WERI-Rb-1 (cell line): ENCODE results near the gene FOXM1.

ENCODE experiments used
- DNase-seq: peaks from one replicate; pipeline ENCODE4 v3.0.0-alpha.2; 2020
- H3K27ac ChIP-seq: fragments of 250-450 bp; sonication (Bioruptor Pico); 2 replicates; pipeline ENCODE4 v1.5.1; 2020; ENCODE audit warnings: mild to moderate bottlenecking, moderate library complexity
- H3K27me3 ChIP-seq: fragments of 250-450 bp; sonication (Bioruptor Pico); 2 replicates; pipeline ENCODE4 v1.5.1; 2021; ENCODE audit warnings: mild to moderate bottlenecking, low read depth, moderate library complexity; ENCODE audit not compliant: insufficient read depth, severe bottlenecking
- H3K36me3 ChIP-seq: fragments of 250-450 bp; sonication (Bioruptor Pico); 2 replicates; pipeline ENCODE4 v1.5.1; 2020; ENCODE audit warnings: mild to moderate bottlenecking, moderate library complexity
- H3K4me3 ChIP-seq: 2 replicates; pipeline ENCODE4 v1.5.1; 2011; ENCODE audit warnings: low read depth, mild to moderate bottlenecking, control low read depth, low read length
- H3K9me3 ChIP-seq: fragments of 250-450 bp; sonication (Bioruptor Pico); 2 replicates; pipeline ENCODE4 v1.5.1; 2021; ENCODE audit warnings: mild to moderate bottlenecking, moderate library complexity; ENCODE audit not compliant: severe bottlenecking
- CTCF ChIP-seq: IDR thresholded peaks from 2 replicates; pipeline ENCODE4 v1.5.1; 2011; ENCODE audit warnings: low read depth, mild to moderate bottlenecking, control low read depth, inconsistent platforms, low read length

FOXM1 gene

GRCh38 chr12:2826721-2827515 lies 50.1 kb downstream of the FOXM1 start:
- DNase-seq, result peak; percentile 63
- H3K4me3 ChIP-seq, result no peak overlapping the region
- H3K36me3 ChIP-seq, result peaks cover 59% of the 10 kb centered on the region
- H3K27me3 ChIP-seq, result no peaks in the 10 kb centered on the region
- no peak for TF ChIP-seq CTCF
- H3K9me3 ChIP-seq, result no peaks in the 10 kb centered on the region
- H3K27ac ChIP-seq, result peak overlapping the region; percentile 56

- no peak for DNase-seq
- peaks cover 63% of the 10 kb centered on the region for H3K36me3 ChIP-seq
Observed at GRCh38 chr12:2826036-2826435, 50.9 kb downstream of the FOXM1 start.

GRCh38 chr12:2825132-2825531 lies 51.8 kb downstream of the FOXM1 start:
- Histone ChIP-seq H3K36me3 (peaks cover 63% of the 10 kb centered on the region), H3K27me3 (no peaks in the 10 kb centered on the region), H3K27ac (no peak overlapping the region), H3K9me3 (no peaks in the 10 kb centered on the region), H3K4me3 (no peak overlapping the region)
- DNase-seq, result no peak
- no peak for TF ChIP-seq CTCF

More at GRCh38 chr12:2826036-2826435, 50.9 kb downstream of the FOXM1 start:
- Histone ChIP-seq H3K9me3 (no peaks in the 10 kb centered on the region), H3K27ac (peak overlapping the region; percentile 56), H3K27me3 (no peaks in the 10 kb centered on the region), H3K4me3 (no peak overlapping the region)
- TF ChIP-seq CTCF, result no peak

- TF ChIP-seq CTCF, result no peak
- H3K4me3 ChIP-seq, result no peak overlapping the region
- no peaks in the 10 kb centered on the region for H3K9me3 ChIP-seq
- peaks cover 63% of the 10 kb centered on the region for H3K36me3 ChIP-seq
- no peak for DNase-seq
- H3K27me3 ChIP-seq, result no peaks in the 10 kb centered on the region
- H3K27ac ChIP-seq, result no peak overlapping the region
Observed at GRCh38 chr12:2824541-2824940, 52.4 kb downstream of the FOXM1 start.

GRCh38 chr12:2823483-2823882 lies 53.5 kb downstream of the FOXM1 start:
- Histone ChIP-seq H3K36me3 (peaks cover 61% of the 10 kb centered on the region), H3K27me3 (no peaks in the 10 kb centered on the region), H3K4me3 (no peak overlapping the region), H3K27ac (no peak overlapping the region), H3K9me3 (no peaks in the 10 kb centered on the region)
- no peak for TF ChIP-seq CTCF
- no peak for DNase-seq

GRCh38 chr12:2820432-2820831 lies 56.5 kb downstream of the FOXM1 start:
- no peak for TF ChIP-seq CTCF
- no peaks in the 10 kb centered on the region for H3K9me3 ChIP-seq
- no peak for DNase-seq
- H3K27ac ChIP-seq, result peak overlapping the region; percentile 43
- no peaks in the 10 kb centered on the region for H3K27me3 ChIP-seq
- H3K4me3 ChIP-seq, result no peak overlapping the region
- peaks cover 51% of the 10 kb centered on the region for H3K36me3 ChIP-seq
